Measurements from ENCODE around the gene BMS1.
"Not testable (repeated sequence)": the region's sequence is repeated elsewhere in the genome, so short reads cannot be mapped to it uniquely, and the experiment has no call there.

The BMS1 gene, protein sequence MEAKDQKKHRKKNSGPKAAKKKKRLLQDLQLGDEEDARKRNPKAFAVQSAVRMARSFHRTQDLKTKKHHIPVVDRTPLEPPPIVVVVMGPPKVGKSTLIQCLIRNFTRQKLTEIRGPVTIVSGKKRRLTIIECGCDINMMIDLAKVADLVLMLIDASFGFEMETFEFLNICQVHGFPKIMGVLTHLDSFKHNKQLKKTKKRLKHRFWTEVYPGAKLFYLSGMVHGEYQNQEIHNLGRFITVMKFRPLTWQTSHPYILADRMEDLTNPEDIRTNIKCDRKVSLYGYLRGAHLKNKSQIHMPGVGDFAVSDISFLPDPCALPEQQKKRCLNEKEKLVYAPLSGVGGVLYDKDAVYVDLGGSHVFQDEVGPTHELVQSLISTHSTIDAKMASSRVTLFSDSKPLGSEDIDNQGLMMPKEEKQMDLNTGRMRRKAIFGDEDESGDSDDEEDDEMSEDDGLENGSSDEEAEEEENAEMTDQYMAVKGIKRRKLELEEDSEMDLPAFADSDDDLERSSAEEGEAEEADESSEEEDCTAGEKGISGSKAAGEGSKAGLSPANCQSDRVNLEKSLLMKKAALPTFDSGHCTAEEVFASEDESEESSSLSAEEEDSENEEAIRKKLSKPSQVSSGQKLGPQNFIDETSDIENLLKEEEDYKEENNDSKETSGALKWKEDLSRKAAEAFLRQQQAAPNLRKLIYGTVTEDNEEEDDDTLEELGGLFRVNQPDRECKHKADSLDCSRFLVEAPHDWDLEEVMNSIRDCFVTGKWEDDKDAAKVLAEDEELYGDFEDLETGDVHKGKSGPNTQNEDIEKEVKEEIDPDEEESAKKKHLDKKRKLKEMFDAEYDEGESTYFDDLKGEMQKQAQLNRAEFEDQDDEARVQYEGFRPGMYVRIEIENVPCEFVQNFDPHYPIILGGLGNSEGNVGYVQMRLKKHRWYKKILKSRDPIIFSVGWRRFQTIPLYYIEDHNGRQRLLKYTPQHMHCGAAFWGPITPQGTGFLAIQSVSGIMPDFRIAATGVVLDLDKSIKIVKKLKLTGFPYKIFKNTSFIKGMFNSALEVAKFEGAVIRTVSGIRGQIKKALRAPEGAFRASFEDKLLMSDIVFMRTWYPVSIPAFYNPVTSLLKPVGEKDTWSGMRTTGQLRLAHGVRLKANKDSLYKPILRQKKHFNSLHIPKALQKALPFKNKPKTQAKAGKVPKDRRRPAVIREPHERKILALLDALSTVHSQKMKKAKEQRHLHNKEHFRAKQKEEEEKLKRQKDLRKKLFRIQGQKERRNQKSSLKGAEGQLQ

DNA sequence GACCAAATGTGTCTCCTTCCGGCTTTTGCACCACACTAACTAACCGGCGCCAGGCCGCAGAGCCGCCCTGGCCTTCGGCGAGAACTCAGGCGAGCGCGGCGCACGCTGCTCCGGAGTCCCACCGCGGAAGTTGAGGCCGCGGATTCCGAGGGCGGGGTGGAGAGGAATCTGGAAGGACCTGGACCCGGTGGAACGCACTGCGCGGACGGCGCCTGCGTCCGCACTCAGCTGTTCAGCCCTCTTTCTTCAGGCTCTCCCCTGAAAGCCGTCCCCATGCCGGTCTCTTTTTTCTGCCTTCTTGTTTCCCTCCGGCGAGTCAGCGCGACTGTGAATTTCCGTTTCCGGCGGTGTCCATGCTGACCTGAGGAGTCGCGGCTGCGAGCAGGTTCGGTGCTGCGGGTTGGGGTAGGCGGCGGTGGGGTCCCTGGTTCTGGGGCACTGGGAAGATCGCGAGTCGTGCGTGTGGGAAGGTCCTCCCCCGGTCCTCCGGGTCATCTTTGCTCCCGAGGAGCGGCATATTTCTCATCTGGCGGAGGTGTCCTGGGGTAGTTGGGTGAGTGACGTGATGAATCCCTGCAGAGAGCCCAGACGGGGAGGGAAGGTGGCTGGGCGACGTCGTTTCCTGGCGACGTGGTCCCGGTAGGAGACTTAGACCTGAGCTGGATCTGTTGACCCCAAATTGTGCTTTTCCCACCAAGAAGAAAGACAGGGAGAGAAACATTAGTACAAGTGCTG, at the start of gene BMS1:
Gene BMS1, plus strand, starts transcription at position 350 of the 735 bp plus-strand sequence. CDS start 1,600 bp downstream, outside the sequence.
- peak; percentile 89 for FAIRE-seq

DNA sequence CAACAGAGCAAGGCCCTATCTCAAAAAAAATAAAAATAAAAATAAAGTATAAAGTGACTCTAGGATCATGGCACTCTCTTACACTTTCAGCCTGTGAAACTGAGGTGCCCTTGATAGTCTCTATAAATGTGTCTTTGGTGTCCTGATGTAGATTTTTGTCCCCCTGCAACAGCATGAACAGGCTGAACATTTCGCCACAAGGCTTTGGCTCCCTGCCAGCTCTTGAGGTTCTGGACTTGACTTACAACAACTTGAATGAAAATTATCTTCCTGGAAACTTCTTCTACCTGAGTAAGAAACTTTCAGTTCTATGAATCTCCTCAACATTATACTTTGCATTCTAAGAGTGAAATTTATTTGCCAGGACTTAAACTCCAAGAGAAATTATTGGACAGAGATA, 48.1 kb upstream of the BMS1 start:
- no peak for FAIRE-seq
- DNase-seq (ENCODE audit: insufficient read length, low spot score): no peak

More for the DNA sequence above, at the start of gene BMS1:
- DNase-seq (ENCODE audit: insufficient read length, low spot score): peak; percentile 69

DNA sequence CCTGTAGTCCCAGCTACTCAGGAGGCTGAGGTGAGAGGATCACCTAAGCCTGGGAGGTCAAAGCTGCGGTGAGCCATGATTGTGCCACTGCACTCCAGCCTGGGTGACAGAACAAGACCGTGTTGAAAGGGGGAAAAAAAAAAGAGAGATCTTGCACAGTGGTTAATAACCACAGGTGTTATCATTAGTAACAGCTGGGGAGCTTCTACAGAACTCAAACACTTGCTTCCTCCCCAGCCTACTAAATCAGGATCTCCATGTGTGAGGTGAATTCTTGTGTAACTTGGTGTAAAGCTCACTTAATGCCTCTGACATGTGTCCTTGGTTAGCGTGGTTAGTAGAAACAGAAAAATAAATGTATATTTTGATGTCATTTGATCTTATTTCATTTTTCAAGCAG, 43.9 kb upstream of the BMS1 start:
- FAIRE-seq: no peak
- no peak for DNase-seq (ENCODE audit: insufficient read length, low spot score)

DNA sequence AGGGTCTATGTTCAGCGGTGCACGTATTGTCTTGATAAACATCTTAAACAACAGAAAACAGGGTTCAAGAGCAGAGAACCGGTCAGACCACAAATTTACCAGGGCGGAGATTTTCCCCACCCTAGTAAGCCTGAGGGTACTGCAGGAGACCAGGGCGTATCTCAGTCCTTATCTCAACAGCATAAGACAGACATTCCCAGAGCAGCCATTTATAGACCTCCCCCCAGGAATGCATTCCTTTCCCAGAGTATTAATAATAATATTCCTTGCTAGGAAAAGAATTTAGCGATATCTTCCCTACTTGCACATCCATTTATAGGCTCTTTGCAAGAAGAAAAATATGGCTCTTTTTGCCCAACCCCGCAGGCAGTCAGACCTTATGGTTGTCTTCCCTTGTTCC, 41.1 kb upstream of the BMS1 start:
- DNase-seq (ENCODE audit: insufficient read length, low spot score); FAIRE-seq: not testable (repeated sequence)

DNA sequence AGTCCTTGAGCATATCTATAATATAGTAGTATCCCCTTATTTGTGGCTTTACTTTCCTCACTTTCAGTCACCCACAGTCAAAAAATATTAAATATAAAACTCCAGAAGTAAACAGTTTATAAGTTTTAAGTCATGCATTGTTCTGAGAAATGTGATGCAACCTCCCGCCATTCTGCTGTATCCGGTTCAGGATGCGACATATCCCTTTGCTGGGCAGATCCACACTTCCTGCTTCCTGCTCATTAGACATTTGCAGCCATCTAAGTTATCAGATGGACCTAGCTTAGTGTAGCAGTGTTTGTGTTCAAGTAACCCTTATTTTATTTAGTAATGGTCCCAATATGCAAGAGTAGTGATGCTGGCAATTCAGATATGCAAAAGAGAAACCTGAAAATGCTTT, 38.9 kb upstream of the BMS1 start:
- DNase-seq (ENCODE audit: insufficient read length, low spot score): no peak

DNA sequence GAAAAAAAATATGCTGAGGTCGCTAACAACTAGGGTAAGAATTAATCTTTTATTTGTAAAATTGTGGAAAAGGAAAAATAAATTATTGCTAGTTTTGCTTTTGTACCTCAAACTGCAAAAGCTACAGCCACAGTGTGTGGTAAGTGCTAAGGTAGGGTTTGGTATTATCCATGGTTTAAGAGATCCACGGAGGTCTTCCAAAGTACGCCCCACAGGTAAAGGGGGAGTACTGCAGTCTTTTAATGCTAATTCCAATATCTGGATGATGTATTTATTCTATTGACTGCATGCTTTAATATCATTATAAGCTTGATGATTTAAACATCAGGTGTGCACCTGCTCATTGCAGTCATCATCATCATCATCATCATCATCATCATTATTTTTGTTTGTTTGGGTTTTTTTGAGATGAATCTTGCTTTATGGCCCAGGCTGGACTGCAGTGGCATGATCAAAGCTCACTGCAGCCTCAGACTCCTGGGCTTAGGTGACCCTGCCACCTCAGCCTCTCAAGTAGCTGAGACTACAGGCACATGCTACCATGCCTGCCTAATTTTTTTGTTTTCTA, 38.4 kb upstream of the BMS1 start:
- no peak for DNase-seq (ENCODE audit: insufficient read length, low spot score)
- no peak for FAIRE-seq

More for the DNA sequence above, 38.9 kb upstream of the BMS1 start:
- FAIRE-seq: no peak

DNA sequence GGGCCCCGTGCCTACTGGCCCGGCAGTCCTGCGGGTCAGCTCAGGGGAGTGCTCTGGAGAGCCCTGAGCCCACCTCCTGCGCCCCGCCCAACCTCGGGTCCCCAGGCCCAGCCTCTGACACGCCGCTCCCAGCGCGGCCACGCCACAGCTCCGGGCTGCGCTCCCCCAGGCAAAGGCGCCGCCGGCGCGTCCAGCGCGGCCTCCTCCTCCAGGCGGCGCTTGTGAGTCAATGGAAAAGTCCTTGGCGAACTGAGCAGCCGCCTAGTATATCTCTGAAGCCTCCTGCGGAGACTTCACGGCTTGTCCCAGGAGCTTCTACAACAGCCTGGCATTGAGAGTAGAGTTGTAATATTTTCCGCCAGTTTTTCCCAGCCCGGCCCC, 29.5 kb upstream of the BMS1 start:
- FAIRE-seq: no peak
- DNase-seq (ENCODE audit: insufficient read length, low spot score): no peak

DNA sequence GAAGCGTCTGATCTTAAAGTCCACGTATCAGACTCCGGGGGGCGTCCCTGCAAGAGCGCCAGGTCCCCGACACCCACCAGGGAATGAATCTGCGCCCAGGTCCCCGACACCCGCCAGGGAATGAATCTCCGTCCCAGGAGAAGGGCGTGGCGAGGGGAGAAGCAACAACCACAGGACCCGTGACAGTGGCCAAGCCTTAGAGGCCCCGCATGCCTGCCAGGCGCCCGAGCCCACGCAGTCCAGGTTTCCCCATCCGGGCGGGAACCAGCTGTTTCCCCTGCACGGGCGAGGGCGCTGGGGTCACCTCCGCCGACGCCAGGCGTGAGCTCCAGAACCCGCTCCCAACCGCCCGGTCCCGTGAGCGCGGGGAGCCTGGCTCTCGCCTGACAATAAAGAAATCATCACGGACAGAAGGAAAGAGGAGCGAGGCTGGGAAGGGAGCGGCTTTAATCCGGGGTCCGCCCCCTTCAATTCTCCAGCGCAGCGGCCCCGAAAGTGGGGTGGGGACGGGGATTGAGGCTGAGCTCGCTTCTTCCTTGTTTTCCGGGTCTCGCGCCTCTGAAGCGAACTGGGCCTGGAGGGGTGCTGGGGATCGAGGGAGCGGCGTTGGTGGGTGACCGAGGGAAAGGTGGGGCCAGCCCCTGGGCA, 29.0 kb upstream of the BMS1 start:
- no peak for FAIRE-seq
- DNase-seq (ENCODE audit: insufficient read length, low spot score): no peak

DNA sequence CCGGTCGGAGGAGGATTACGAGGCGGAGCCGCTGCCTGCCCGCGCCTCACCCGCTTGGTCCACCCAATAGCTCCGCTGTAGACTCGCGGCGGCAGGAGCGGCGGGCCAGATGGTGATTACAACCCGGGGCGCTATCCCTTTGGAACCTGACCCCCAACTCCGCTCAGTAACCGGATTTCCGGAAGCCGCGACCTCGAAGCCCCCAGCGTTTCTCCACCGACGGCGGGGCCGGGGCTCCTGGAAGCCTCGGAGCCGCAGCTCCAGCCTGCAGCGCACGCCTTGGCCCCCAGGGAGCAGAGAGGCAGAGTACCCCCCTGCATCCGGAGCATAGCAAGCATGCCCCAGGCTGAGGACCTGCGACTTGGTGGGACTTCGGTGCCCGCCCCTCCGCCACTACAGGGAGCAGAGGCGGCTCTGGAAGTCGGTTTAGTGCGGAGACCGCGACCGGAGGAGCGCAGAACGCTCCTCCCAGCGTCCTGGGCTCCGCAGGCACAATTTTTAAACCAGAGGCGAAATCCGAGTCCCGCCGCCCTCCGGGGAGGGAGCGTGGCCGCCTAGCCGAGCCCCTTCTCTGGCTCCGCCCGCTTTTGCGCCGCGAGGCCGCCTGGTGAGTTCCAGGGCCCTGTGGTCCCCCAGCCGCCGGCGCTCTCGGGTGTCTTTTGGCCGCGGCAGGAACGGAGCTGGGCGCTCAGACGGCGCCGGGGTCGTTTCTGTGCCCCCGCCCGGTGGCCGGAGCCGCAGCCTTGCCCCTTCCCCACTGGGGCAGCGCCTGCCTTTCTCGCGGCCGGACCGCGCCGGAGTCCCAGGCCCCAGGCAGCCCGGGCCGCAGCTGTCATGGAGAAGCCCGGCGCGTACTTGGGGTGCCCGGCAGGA, 28.2 kb upstream of the BMS1 start:
- no peak for DNase-seq (ENCODE audit: insufficient read length, low spot score)

DNA sequence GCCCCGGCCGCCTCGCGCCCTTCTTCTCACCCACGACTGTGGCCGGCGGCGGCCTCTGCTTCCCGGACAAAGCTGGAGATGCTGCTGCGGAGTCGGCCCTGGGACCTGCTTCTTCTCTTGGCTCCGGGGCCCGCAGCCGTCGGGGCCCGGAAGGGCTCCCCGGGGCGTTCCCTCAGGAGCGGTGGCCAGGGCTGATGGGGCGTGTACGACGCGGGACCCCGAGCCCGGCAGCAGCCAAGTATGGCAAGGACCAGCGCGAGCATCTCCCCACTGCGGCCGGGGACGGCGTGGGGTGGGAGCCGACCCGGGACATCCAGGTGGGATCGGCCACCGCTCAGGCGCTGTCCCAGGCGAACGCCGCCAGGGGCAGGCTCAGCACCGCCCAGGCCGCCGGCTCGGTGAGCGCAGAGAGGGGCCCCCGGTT, 27.6 kb upstream of the BMS1 start:
- FAIRE-seq (no peak), DNase-seq (ENCODE audit: insufficient read length, low spot score) (no peak)

More for the DNA sequence above, 28.2 kb upstream of the BMS1 start:
- no peak for FAIRE-seq

DNA sequence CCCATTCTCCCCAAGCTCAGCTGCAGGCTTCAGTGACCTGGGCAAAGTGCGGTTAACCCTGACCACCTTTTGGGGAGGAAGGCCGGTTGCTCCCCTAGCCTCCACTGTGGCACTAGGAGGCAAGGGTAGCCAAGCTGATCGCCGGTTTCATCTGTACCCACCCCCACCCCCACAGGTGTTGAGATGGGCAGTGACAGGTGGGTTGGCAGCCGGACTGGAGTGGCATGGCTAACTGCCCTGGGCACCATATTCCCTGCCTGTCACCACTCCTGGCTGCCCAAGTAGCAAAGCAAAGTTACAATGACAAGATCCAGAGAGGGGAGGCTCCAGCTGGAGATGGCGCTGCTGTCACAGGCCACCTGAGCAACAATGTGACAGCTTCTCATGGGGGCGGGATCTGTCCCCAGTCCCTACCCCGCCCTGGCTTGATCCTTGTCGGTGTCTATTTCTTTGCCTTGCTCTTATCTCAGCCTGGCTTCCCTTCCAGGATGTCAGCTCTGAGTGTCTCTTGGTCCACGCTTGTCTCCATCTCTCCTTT, 27.0 kb upstream of the BMS1 start:
- DNase-seq (ENCODE audit: insufficient read length, low spot score): no peak
- no peak for FAIRE-seq

DNA sequence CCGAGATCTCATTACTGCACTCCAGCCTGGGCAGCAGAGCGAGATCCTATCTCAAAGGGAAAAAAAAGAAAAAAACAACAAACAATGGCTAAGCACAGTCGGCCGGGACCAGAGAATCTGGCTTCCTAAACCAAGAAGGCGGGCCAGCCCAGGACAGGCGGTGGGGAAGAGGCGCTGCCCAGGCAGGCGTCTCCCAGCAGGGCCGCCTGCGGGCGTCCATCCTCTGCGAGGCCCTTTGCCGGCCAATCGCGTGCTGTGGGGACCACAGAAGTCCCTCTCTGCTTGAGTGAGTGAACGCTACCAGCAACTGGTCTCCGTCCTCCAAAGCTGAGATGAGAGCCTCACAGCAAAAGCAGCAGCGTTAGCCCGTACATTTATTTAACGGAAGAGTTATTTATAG, 14.7 kb upstream of the BMS1 start:
- FAIRE-seq (no peak), DNase-seq (ENCODE audit: insufficient read length, low spot score) (no peak)

DNA sequence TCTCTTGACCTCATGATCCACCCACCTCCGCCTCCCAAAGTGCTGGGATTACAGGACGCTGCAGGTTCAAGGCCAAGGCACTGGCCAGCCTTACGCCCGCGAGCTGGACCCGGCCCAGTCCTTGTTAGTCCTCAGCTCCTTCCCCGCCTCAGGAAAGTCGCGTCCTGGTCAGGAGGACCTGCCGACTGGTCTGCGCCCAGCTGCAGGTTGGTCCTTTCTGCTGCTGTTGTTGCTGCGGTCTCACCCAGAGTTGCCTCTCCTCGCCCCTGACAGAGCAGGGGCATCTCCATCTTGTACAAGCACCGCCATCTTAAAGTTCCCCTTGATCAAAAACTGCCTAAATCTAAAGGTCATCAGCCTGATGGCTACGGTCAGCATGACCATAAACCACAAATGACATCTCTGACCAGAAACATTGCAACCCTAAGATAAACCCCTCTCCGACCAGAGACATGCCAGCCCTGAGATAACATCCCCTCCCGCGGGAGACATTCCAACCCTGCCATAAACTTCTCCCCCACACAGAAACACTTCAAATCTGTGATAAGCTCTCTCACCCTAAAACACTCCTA, 13.9 kb upstream of the BMS1 start:
- no peak for FAIRE-seq
- DNase-seq (ENCODE audit: insufficient read length, low spot score): no peak

DNA sequence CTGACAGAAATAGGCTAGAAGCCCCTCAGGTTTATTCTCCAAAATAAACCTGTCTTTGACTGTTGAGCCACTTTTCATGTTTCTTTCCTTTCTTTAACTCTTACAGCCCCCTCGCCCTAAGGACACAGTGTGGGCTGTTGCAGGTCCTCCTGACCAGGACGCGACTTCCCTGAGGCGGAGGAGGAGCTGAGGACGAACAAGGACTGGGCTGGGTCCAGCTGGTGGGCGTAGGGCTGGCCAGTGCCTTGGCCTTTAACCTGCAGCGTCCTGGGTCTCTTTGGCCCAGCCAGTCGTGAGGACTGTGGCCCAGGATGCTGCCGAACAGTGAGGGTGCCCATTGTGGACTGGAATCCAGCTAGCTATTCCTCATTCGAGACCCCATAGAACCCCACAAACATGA, 13.4 kb upstream of the BMS1 start:
- DNase-seq (ENCODE audit: insufficient read length, low spot score) (no peak), FAIRE-seq (no peak)

DNA sequence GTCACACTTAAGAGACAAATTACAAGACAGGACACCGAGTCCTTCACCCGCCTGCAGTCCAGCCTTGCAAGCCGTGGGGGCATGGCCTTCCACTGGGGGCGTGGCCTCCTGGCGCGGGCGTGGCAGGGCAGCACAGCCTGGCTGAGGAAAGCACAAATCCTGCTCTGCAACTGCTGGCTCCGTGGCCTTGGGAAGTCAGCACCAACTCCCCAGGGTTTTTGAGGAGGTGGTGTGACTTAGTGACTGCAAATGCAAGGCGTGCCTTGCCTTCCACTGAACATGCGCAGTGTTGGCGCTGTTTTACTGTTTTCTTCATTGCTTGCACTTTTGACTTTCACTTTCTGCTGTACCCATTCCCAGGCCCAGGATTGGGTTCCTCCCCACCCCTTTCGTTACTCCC, 12.9 kb upstream of the BMS1 start:
- FAIRE-seq (no peak), DNase-seq (ENCODE audit: insufficient read length, low spot score) (no peak)

DNA sequence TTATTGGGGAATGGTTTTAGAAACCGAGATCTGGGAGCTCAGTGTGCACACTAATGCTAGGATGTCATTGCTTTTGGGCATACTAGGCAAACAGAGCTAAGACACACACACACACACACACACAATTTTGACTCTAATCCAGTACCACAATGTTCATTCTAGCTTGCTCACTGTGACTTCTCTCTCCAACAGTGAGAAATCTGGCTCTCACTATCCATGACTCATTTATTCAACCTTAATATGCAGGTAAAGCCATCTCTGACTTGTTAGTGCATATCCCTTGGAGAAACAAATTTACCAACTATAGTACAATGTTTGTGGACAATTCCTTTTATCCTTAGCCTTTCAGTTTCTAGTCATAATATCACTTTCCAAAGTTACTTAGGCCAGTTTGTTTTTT, 5.9 kb upstream of the BMS1 start:
- FAIRE-seq (no peak), DNase-seq (ENCODE audit: insufficient read length, low spot score) (no peak)

DNA sequence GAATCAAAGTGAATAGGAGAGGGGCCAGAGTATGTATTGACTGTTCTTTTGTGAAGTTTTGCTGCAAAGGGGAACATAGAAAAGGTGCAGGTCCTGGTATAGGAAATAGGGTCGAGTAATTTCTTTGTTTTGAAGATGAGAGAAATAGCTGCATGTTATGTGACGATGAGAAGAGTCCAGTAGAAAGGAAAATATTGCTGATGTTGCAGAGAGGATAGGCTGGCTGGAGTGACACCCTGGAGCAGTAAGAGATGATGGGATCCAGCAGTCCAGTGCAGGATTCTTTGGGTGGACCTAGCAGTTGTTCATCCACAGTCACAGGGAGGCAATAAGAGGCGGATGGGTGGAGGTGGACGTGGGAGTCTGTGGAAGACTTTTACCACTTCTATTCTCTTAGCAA, 2.1 kb upstream of the BMS1 start:
- DNase-seq (ENCODE audit: insufficient read length, low spot score) (no peak), FAIRE-seq (no peak)

DNA sequence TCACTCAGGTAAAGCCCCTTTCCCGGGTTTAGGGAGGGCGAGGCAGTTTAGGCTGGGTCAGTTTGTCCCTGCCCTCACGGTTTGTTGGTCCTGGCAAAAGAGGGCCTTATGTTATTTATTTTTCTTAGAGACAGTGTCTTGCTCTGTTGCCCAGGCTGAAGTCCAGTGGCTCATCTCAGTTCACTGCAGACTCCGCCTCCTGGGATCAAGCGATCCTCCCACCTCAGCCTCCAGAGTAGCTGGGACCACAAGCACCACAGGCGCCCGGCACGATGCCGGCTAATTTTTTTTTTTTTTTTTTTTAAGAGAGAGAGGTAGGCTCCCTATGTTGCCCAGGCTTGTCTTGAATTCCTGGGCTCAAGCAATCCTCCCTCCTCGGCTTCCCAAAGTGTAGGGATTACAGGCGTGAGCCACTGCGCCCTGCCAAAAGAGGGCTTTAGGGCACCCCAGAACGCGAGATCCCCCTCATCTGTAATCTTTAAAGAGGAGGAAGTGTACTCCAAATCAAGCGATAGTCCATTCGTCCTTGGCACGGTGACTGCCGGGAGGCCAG, 626 bp upstream of the BMS1 start:
- FAIRE-seq: no peak
- no peak for DNase-seq (ENCODE audit: insufficient read length, low spot score)

Data from GM19239 (cell line).